HCT116 (cell line): ENCODE data around the gene SUCLG2. TPM values are rescaled to one million over a fixed set of nuclear protein-coding genes. Genes with fewer than 3 reads are reported as not detected.

Source experiments
- ATAC-seq: fragments of 200-7000 bp; cut with Tn5 transposase; 2 replicates; pipeline ENCODE4 v1.9.1; 2020; ENCODE audit warnings: mild to moderate bottlenecking, moderate library complexity
- BruUV-seq: library from RNA; stranded (reverse); fragments of 400-500 nt; replicated peaks from 2 replicates; lab custom pipeline; 2021; lab: Mats Ljungman, UMichigan
- CTCF ChIA-PET: fragments of 300-600 bp; sonication (Branson Sonifier 250); formaldehyde crosslinking; loops from one replicate; lab custom pipeline; 2021; ENCODE audit warnings: antibody characterized with exemption; lab: Charles Lee
- POLR2A ChIA-PET: fragments of 300-600, 350-600 bp; sonication (Branson Sonifier 250); formaldehyde crosslinking; loops from one replicate; lab custom pipeline; 2021; ENCODE audit warnings: antibody characterized with exemption; lab: Charles Lee
- RAD21 ChIA-PET, 2 experiments: fragments of 300-600 bp; sonication (Branson Sonifier 250); formaldehyde crosslinking; loops; one replicate each; lab custom pipeline; 2023; ENCODE audit warnings: low total read pairs in 2 of 2; ENCODE audit not compliant: uncharacterized antibody in 2 of 2, unreplicated experiment in 2 of 2, low non-redundant PET in 1 of 2; lab: Charles Lee
- DNase-seq: peaks from one replicate; pipeline ENCODE4 v3.0.0-alpha.2; 2010; ENCODE audit warnings: low read depth, low spot score
- H2AFZ ChIP-seq: fragments of 200-600 bp; shearing (Covaris generic), sonication (generic); 2 replicates; pipeline ENCODE4 v1.6.1; 2017; ENCODE audit warnings: low read depth, mixed run types, mixed read lengths, antibody characterized with exemption, low read length; ENCODE audit not compliant: poor library complexity, severe bottlenecking
- H3K27ac ChIP-seq: 2 replicates; pipeline ENCODE4 v1.5.1; 2012; ENCODE audit warnings: low read depth, low read length
- H3K27me3 ChIP-seq: fragments of 200-600 bp; sonication (generic); 2 replicates; pipeline ENCODE4 v1.6.1; 2016; ENCODE audit warnings: mixed run types, low read length, mixed read lengths; ENCODE audit not compliant: insufficient read depth
- H3K36me3 ChIP-seq, 2 experiments: fragments of 200-500 bp in 1 of 2; fragments of 200-600 bp in 1 of 2; sonication (Bioruptor generic) in 1 of 2; sonication (generic) in 1 of 2; 2 replicates each; pipeline versions ENCODE4 v1.5.1 to v1.6.1; 2014 to 2016; ENCODE audit warnings: low read length in 2 of 2, inconsistent platforms in 1 of 2, mixed read lengths in 1 of 2, mixed run types in 1 of 2; ENCODE audit not compliant: insufficient read depth in 2 of 2, control insufficient read depth in 1 of 2
- H3K4me1 ChIP-seq, 2 experiments: fragments of 200-600 bp in 1 of 2; sonication (generic) in 1 of 2; 2 replicates each; pipeline versions ENCODE4 v1.5.1 to v1.6.1; 2012 to 2017; ENCODE audit warnings: low read length in 2 of 2, inconsistent platforms in 1 of 2, mild to moderate bottlenecking in 1 of 2, mixed read lengths in 1 of 2, mixed run types in 1 of 2, moderate library complexity in 1 of 2; ENCODE audit not compliant: insufficient read depth in 2 of 2, control insufficient read depth in 1 of 2
- H3K4me2 ChIP-seq: fragments of 200-600 bp; sonication (generic); 2 replicates; pipeline ENCODE4 v1.6.1; 2017; ENCODE audit warnings: mixed run types, low read length, mixed read lengths
- H3K4me3 ChIP-seq, 2 experiments: fragments of 200-600 bp in 1 of 2; sonication (generic) in 1 of 2; replicated peaks in 1 of 2; 2 replicates each; pipeline ENCODE4 v1.5.1; 2011 to 2016; ENCODE audit warnings: low read length in 2 of 2, control low read depth in 1 of 2, low read depth in 1 of 2, mild to moderate bottlenecking in 1 of 2, mixed read lengths in 1 of 2, mixed run types in 1 of 2
- H3K79me2 ChIP-seq: fragments of 200-600 bp; sonication (generic); 2 replicates; pipeline ENCODE4 v1.6.1; 2017; ENCODE audit warnings: mild to moderate bottlenecking, mixed run types, low read length, moderate library complexity, mixed read lengths; ENCODE audit not compliant: insufficient read depth
- H3K9ac ChIP-seq: fragments of 200-600 bp; sonication (generic); 2 replicates; pipeline ENCODE4 v1.6.1; 2016; ENCODE audit warnings: low read length, mixed read lengths
- H3K9me2 ChIP-seq: fragments of 200-600 bp; sonication (generic), shearing (Covaris generic); 2 replicates; pipeline ENCODE4 v1.6.1; 2017; ENCODE audit warnings: mixed run types, mild to moderate bottlenecking, moderate library complexity; ENCODE audit not compliant: insufficient read depth
- H3K9me3 ChIP-seq, 2 experiments: fragments of 200-500 bp in 1 of 2; fragments of 200-600 bp in 1 of 2; sonication (Bioruptor generic) in 1 of 2; sonication (generic) in 1 of 2; 2 replicates each; pipeline ENCODE4 v1.6.1; 2014 to 2017; ENCODE audit warnings: low read length in 2 of 2, mixed read lengths in 2 of 2, inconsistent platforms in 1 of 2, low read depth in 1 of 2, mild to moderate bottlenecking in 1 of 2, mixed run types in 1 of 2, moderate library complexity in 1 of 2; ENCODE audit not compliant: control insufficient read depth in 1 of 2, insufficient read depth in 1 of 2
- H4K20me1 ChIP-seq: fragments of 200-600 bp; sonication (generic), shearing (Covaris generic); 2 replicates; pipeline ENCODE4 v1.6.1; 2017; ENCODE audit warnings: mixed run types, mild to moderate bottlenecking, moderate library complexity; ENCODE audit not compliant: insufficient read depth
- CEBPB ChIP-seq: IDR thresholded peaks from 2 replicates; pipeline ENCODE4 v1.6.1; 2012; ENCODE audit warnings: low read depth
- CTCF ChIP-seq, 3 experiments: fragments of 200-600 bp in 1 of 3; sonication (generic) in 1 of 3; IDR thresholded peaks in 2 of 3; conservative IDR thresholded peaks in 1 of 3; 2 replicates each; pipeline ENCODE4 v1.5.1; 2012 to 2017; ENCODE audit warnings: low read depth in 2 of 3, low read length in 2 of 3, antibody characterized with exemption in 1 of 3, borderline replicate concordance in 1 of 3, control low read depth in 1 of 3, mild to moderate bottlenecking in 1 of 3, mixed read lengths in 1 of 3, mixed run types in 1 of 3, moderate library complexity in 1 of 3; ENCODE audit not compliant: insufficient read depth in 1 of 3
- EGR1 ChIP-seq: IDR thresholded peaks from 2 replicates; pipeline ENCODE4 v1.6.1; 2012; ENCODE audit warnings: low read depth
- EZH2phosphoT487 ChIP-seq: fragments of 200-600 bp; IDR thresholded peaks from 2 replicates; pipeline ENCODE4 v1.6.1; 2018; ENCODE audit warnings: antibody characterized with exemption, borderline replicate concordance
- FOSL1 ChIP-seq: IDR thresholded peaks from 2 replicates; pipeline ENCODE4 v1.6.1; 2012; ENCODE audit warnings: low read depth
- JUND ChIP-seq: IDR thresholded peaks from 2 replicates; pipeline ENCODE4 v1.6.1; 2012
- MAX ChIP-seq: IDR thresholded peaks from 2 replicates; pipeline ENCODE4 v1.6.1; 2012
- POLR2A ChIP-seq: IDR thresholded peaks from 2 replicates; pipeline ENCODE4 v1.7.0; 2011; ENCODE audit warnings: borderline replicate concordance; ENCODE audit not compliant: insufficient read depth, insufficient read length; ENCODE audit errors: extremely low read depth
- POLR2AphosphoS5 ChIP-seq: IDR thresholded peaks from 2 replicates; pipeline ENCODE4 v1.6.1; 2011; ENCODE audit warnings: mild to moderate bottlenecking, low read depth, low read length, moderate library complexity
- RAD21 ChIP-seq: IDR thresholded peaks from 2 replicates; pipeline ENCODE4 v1.6.1; 2012; ENCODE audit warnings: low read depth, mild to moderate bottlenecking
- REST ChIP-seq: IDR thresholded peaks from 2 replicates; pipeline ENCODE4 v1.6.1; 2012; ENCODE audit warnings: low read depth
- SIN3A ChIP-seq: IDR thresholded peaks from 2 replicates; pipeline ENCODE4 v1.6.1; 2012; ENCODE audit warnings: low read depth
- SP1 ChIP-seq: IDR thresholded peaks from 2 replicates; pipeline ENCODE4 v1.6.1; 2012; ENCODE audit warnings: low read depth
- SRF ChIP-seq: IDR thresholded peaks from 2 replicates; pipeline ENCODE4 v1.6.1; 2012; ENCODE audit warnings: low read depth
- TCF7L2 ChIP-seq: IDR thresholded peaks from 2 replicates; pipeline ENCODE4 v1.7.0; 2011; ENCODE audit warnings: borderline replicate concordance, inconsistent platforms; ENCODE audit not compliant: insufficient read depth, insufficient read length; ENCODE audit errors: extremely low read depth
- YY1 ChIP-seq: IDR thresholded peaks from 2 replicates; pipeline ENCODE4 v1.6.1; 2011; ENCODE audit warnings: low read length, low read depth, moderate library complexity, mild to moderate bottlenecking; ENCODE audit not compliant: insufficient replicate concordance; ENCODE audit errors: extremely low read depth
- ZBTB33 ChIP-seq: IDR thresholded peaks from 2 replicates; pipeline ENCODE4 v1.6.1; 2011; ENCODE audit warnings: mild to moderate bottlenecking, low read length, moderate library complexity; ENCODE audit not compliant: insufficient replicate concordance; ENCODE audit errors: extremely low read depth
- ZFX ChIP-seq: fragments of 450-650 bp; IDR thresholded peaks from 2 replicates; pipeline ENCODE4 v1.6.1; 2017
- ZNF274 ChIP-seq: fragments of 200-500 bp; sonication (Bioruptor generic); IDR thresholded peaks from 2 replicates; pipeline ENCODE4 v1.6.1; 2014; ENCODE audit warnings: mild to moderate bottlenecking, low read depth, low read length, inconsistent platforms
- intact Hi-C: fragments of 100-400 bp; cut with micrococcal nuclease; formaldehyde crosslinking; loops from 2 replicates; pipeline ENCODE4 v1.10.0; 2022
- total RNA-seq: library from RNA; stranded (reverse); gene quantifications from one replicate; pipeline ENCODE4 v1.2.1, GENCODE V29; 2021; ENCODE audit not compliant: unreplicated experiment

SUCLG2 gene
- total RNA-seq, 1 experiment from 2014 or later, result 49.2 TPM

GRCh38 chr3:67433109-67433508 is 221.3 kb downstream of the SUCLG2 start:
- ChIA-PET POLR2A (interaction anchor here (0.7 kb wide), 1 partner anchor 1580 kb away, joined by 3 read pairs; no protein-coding TSS in a partner anchor), RAD21 (no interaction called here), CTCF (no interaction called here)
- no peaks in the 10 kb centered on the region for H3K79me2 ChIP-seq
- H4K20me1 ChIP-seq, result no peaks in the 10 kb centered on the region
- H3K27ac ChIP-seq, result no peak overlapping the region
- H3K27me3 ChIP-seq, result no peaks in the 10 kb centered on the region
- ATAC-seq, result no peak
- no peak for DNase-seq
- H3K4me1 ChIP-seq, result no peaks in the 10 kb centered on the region
- no peaks in the 10 kb centered on the region for H3K36me3 ChIP-seq
- H3K9me3 ChIP-seq, result no peaks in the 10 kb centered on the region
- no peaks in the 10 kb centered on the region for H3K9me2 ChIP-seq
- no peak overlapping the region for H3K4me2 ChIP-seq
- H3K4me3 ChIP-seq, result no peak overlapping the region
- no TSS peak for BruUV-seq
- no peak overlapping the region for H2AFZ ChIP-seq
- intact Hi-C loops, result no loop called here
- no peak overlapping the region for H3K9ac ChIP-seq
- no peak for TF ChIP-seq YY1
- no peak for TF ChIP-seq EZH2phosphoT487
- TF ChIP-seq SIN3A, result no peak
- TF ChIP-seq SP1, result no peak
- no peak for TF ChIP-seq POLR2A
- TF ChIP-seq TCF7L2, result no peak
- no peak for TF ChIP-seq MAX
- no peak for TF ChIP-seq ZBTB33
- no peak for TF ChIP-seq CEBPB
- TF ChIP-seq RAD21, result no peak
- TF ChIP-seq EGR1, result no peak
- no peak for TF ChIP-seq ZNF274
- no peak for TF ChIP-seq ZFX
- TF ChIP-seq POLR2AphosphoS5, result no peak
- TF ChIP-seq REST, result no peak
- TF ChIP-seq SRF, result no peak
- no peak for TF ChIP-seq FOSL1
- TF ChIP-seq JUND, result no peak
- no peak for TF ChIP-seq CTCF (IDR thresholded peaks at IDR 0.05 in 2 of 3, conservative IDR thresholded peaks at IDR 0.05 in 1 of 3; ENCODE audit: borderline replicate concordance in 1 of 3, insufficient read depth in 1 of 3, low read depth in 2 of 3, low read length in 2 of 3)
